PC-3 (cell line): Measurements from ENCODE around the gene ZMYND10.
A peak's percentile ranks its signal among the peaks of the same experiment; 100 is the strongest.

Source experiments
- CTCF ChIP-seq: fragments of 300-600 bp; sonication (generic); conservative IDR thresholded peaks from 2 replicates; pipeline ENCODE4 v1.5.1; 2017; ENCODE audit warnings: antibody characterized with exemption, low read depth, mild to moderate bottlenecking, low read length
- EZH2 ChIP-seq: fragments of 300-600 bp; sonication (generic); IDR thresholded peaks from one replicate; pipeline ENCODE4 v1.6.1; 2017; ENCODE audit warnings: antibody characterized with exemption, mild to moderate bottlenecking, low read length; ENCODE audit not compliant: unreplicated experiment

DNA sequence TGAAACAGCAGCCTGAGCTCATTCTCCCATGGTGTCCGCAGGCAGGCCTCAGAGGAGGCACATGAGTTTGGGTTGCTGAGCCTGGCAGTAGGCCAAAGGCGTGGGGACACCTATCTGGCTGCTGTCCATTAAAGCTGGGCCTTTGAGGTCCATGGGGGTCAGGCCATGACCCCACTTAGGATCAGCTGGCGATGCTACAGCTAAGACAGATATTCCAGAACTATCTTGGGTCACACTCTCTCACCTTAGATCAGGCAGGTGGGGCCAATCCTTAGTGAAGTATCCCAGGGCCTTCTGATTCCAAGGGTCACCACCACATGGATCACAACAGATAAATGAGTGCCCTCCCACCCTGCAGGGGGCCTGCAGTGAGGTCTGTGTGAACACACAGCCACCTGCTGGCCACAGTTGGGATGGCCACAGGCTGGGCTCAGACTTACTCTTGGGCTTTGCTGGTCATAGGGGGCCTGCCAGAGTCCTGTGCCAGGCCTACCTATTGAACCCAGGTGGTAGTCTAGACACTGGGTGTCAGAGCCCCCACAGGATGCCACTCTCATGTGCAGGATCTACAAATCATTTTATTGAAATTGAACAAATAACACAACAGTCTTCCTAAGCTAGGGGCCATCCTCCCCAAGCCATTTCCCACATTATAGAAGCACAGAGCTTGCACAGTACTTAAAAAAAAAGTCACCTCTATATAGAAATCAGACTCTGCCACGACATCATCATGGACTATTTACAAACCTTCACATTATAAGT is 21.0 kb downstream of the ZMYND10 start:
- TF ChIP-seq CTCF = peak; percentile 96
- no peak for TF ChIP-seq EZH2
